GM19023 (cell line): ENCODE measurements around the gene RANBP9.

Source experiments
- ATAC-seq: cut with Tn5 transposase; IDR thresholded peaks from one replicate; pipeline ENCODE4 v1.9.1; 2021; ENCODE audit warnings: mild to moderate bottlenecking, moderate library complexity; ENCODE audit not compliant: unreplicated experiment

Gene RANBP9

GRCh38 chr6:13572240-13572639 is 139.4 kb downstream of the RANBP9 start:
- ATAC-seq: no peak
